Colonic mucosa (tissue), 4 donors: ENCODE measurements around the gene SLC2A10. TPM values are rescaled to one million over a fixed set of nuclear protein-coding genes. Genes with fewer than 3 reads are reported as not detected.

ENCODE experiments used
- DNase-seq: peaks from one replicate; pipeline ENCODE4 v3.0.0-alpha.2; 2020
- H3K27ac ChIP-seq: fragments of 200-600 bp; one replicate; pipeline ENCODE4 v1.8.0; 2021
- H3K27me3 ChIP-seq: fragments of 200-600 bp; one replicate; pipeline ENCODE4 v1.8.0; 2021
- H3K36me3 ChIP-seq: fragments of 200-600 bp; one replicate; pipeline ENCODE4 v1.8.0; 2021
- H3K4me1 ChIP-seq: fragments of 200-600 bp; one replicate; pipeline ENCODE4 v1.8.0; 2021; ENCODE audit warnings: mild to moderate bottlenecking
- H3K4me3 ChIP-seq: fragments of 200-600 bp; one replicate; pipeline ENCODE4 v1.8.0; 2021
- H3K9ac ChIP-seq, 2 donors: one replicate each; pipeline ENCODE4 v1.7.0; 2013; ENCODE audit warnings: control low read depth in 2 of 2, low read depth in 2 of 2, low read length in 2 of 2
- H3K9me3 ChIP-seq: fragments of 200-600 bp; one replicate; pipeline ENCODE4 v1.8.0; 2021
- CTCF ChIP-seq: fragments of 200-600 bp; IDR thresholded peaks from one replicate; pipeline ENCODE4 v1.8.0; 2022; ENCODE audit warnings: antibody characterized with exemption, mild to moderate bottlenecking
- intact Hi-C: fragments of 100-400 bp; cut with DNase I; formaldehyde crosslinking; loops from one replicate; pipeline ENCODE4 v1.14.1; 2022
- total RNA-seq, 2 donors: library from RNA; stranded (reverse); fragmentation: NEBNext Ultra II Directional in 1 of 2; extraction: Animal tissue kit (Norgen Biotek cat#: 25700) in 1 of 2; gene quantifications; one replicate each; pipeline ENCODE4 v1.2.1, GENCODE V29; 2021
- donor health status: healthy.
- donor health status: DM: no; HTN: no; CAD: no.
- donor health status: DM: no; HTN: no; CAD: no.

The SLC2A10 gene
- 10 to 100 TPM; 28.3 to 43.6 TPM for total RNA-seq

DNA sequence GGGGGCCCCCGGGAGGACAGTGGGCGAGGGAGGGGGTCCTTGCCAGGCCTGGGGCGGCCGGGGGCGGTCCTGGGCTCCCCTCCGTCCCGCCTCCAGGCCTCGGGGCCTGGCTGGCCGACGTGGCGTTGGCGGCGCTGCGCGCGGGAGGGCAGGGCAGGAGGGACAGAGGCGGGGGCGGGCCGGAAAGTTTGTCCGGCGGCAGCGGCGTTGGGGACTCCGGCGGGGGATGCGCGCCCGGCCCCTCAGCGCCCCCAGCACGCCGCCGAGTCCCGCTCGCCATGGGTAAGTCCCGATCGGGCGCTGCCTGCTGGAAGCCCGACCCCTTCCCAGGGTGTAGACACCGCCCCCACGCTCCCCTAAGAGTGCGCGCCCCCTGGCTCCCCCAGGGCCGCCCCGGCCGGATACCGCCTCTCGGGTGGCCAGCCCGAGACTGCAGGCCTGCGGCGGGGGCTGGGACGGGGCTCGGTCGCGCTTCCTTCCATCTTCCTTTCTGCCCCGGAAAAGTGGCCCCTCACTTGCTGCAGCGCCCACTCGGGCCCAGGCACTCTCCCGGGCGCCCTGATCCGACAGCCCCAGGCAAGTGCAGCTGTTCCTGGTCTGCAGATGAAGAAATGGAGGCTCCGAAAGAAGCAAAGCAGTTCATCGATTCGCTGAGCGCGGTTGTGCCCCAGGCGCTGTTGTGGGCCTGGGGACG lies at the start of gene SLC2A10:
Gene SLC2A10 (plus strand): TSS at position 191 of the 694 bp plus-strand sequence. CDS start 88 bp downstream, at position 279.
- no peaks in the 10 kb centered on the region for H3K9me3 ChIP-seq
- peaks cover 9% of the 10 kb centered on the region for H3K4me1 ChIP-seq
- TF ChIP-seq CTCF, result no peak
- intact Hi-C loops, result no loop called here
- H3K36me3 ChIP-seq, result no peaks in the 10 kb centered on the region
- H3K9ac ChIP-seq, result peak within 1 kb of the TSS; percentile 74 to 99
- peak within 1 kb of the TSS; percentile 54 for H3K4me3 ChIP-seq
- DNase-seq, result peak; percentile 73
- no peaks in the 10 kb centered on the region for H3K27me3 ChIP-seq
- peak within 1 kb of the TSS; percentile 84 for H3K27ac ChIP-seq

DNA sequence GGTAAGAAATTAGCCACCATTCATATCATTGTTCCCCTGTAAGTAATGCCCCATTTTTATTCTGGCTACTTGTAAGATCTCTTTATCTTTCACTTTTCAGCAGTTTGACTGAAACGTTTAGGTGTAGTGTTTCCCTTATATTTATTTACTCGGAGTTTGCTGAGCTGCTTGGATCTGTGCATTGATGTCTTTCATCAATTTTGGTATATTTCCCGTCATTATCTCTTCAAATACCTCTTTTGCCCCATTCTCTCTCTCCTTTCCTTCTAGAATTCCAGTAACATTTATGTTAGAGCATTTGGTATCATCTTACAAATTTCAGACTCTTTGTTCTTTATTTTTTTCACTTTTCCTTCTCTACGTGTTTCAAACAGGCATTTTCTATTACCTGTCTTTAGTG lies 49.0 kb upstream of the SLC2A10 start:
- Histone ChIP-seq H3K27ac (no peak overlapping the region), H3K4me3 (no peak overlapping the region), H3K4me1 (no peaks in the 10 kb centered on the region), H3K9me3 (no peaks in the 10 kb centered on the region), H3K36me3 (no peaks in the 10 kb centered on the region), H3K27me3 (no peaks in the 10 kb centered on the region), H3K9ac (no peak overlapping the region)
- no peak for DNase-seq
- TF ChIP-seq CTCF, result no peak
- intact Hi-C loops, result no loop called here

GRCh38 chr20:46661659-46662058 lies 47.8 kb upstream of the SLC2A10 start:
- Histone ChIP-seq H3K36me3 (no peaks in the 10 kb centered on the region), H3K9ac (no peak overlapping the region), H3K9me3 (no peaks in the 10 kb centered on the region), H3K27ac (no peak overlapping the region), H3K4me3 (no peak overlapping the region), H3K4me1 (no peaks in the 10 kb centered on the region), H3K27me3 (no peaks in the 10 kb centered on the region)
- TF ChIP-seq CTCF, result no peak
- DNase-seq, result no peak
- intact Hi-C loops, result no loop called here

DNA sequence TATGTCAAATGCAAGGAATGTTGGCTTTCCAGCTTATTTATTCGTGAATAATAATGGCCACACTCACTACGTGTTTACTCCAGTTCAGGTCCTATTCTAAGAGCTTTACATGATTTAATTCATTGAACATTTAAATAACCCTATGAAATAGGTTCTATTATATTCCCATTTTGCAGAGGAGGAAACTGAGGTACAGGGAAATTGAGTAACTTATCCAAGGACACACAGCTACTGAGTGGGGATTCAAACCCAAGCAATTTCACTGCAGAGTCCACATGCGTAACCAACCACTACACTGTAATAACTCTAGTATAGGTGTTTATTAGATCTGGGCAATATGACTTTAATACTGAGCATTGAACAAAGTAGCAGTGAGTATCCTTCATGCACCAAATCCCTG lies 45.9 kb upstream of the SLC2A10 start:
- intact Hi-C loops, result no loop called here
- Histone ChIP-seq H3K36me3 (no peaks in the 10 kb centered on the region), H3K9ac (no peak overlapping the region), H3K27ac (no peak overlapping the region), H3K9me3 (no peaks in the 10 kb centered on the region), H3K4me1 (no peaks in the 10 kb centered on the region), H3K4me3 (no peak overlapping the region), H3K27me3 (no peaks in the 10 kb centered on the region)
- TF ChIP-seq CTCF, result no peak
- DNase-seq, result no peak

GRCh38 chr20:46665602-46666001 lies 43.8 kb upstream of the SLC2A10 start:
- H3K9me3 ChIP-seq, result no peaks in the 10 kb centered on the region
- intact Hi-C loops, result no loop called here

More at GRCh38 chr20:46665602-46666001, 43.8 kb upstream of the SLC2A10 start:
- DNase-seq, result no peak
- Histone ChIP-seq H3K9ac (no peak overlapping the region), H3K4me1 (no peaks in the 10 kb centered on the region), H3K36me3 (no peaks in the 10 kb centered on the region), H3K4me3 (no peak overlapping the region), H3K27ac (no peak overlapping the region), H3K27me3 (no peaks in the 10 kb centered on the region)
- no peak for TF ChIP-seq CTCF
